CD4-positive, alpha-beta T cell (primary cell): ENCODE results near the gene PCNX3. TPM values are rescaled to one million over a fixed set of nuclear protein-coding genes. Genes with fewer than 3 reads are reported as not detected.

Source experiments
- ATAC-seq: fragments of 200-7000 bp; cut with Tn5 transposase; one replicate; pipeline ENCODE4 v1.10.0; 2022; ENCODE audit warnings: mild to moderate bottlenecking; ENCODE audit not compliant: poor library complexity
- CTCF ChIA-PET: fragments of 350-600 bp; sonication (Branson Sonifier 250); formaldehyde crosslinking; loops from one replicate; lab custom pipeline; 2021; ENCODE audit warnings: antibody characterized with exemption, inconsistent platforms; lab: Charles Lee
- POLR2A ChIA-PET: fragments of 350-600 bp; sonication (Branson Sonifier 250); formaldehyde crosslinking; loops from one replicate; lab custom pipeline; 2021; ENCODE audit warnings: antibody characterized with exemption, inconsistent platforms; lab: Charles Lee
- DNase-seq, 14 experiments: peaks; one replicate each; pipeline ENCODE4 v3.0.0-alpha.2; 2013 to 2020; ENCODE audit warnings: mixed read lengths in 2 of 14
- H3K27ac ChIP-seq, 2 donors: one replicate each; pipeline versions ENCODE4 v1.5.1 to v1.7.0; 2013; ENCODE audit warnings: low read length in 2 of 2, low read depth in 1 of 2, mild to moderate bottlenecking in 1 of 2
- H3K27me3 ChIP-seq, 2 experiments: 1 replicate in 1 of 2; 2 replicates in 1 of 2; pipeline versions ENCODE4 v1.6.1 to v1.7.0; 2013; ENCODE audit warnings: low read length in 2 of 2, control low read depth in 1 of 2, mild to moderate bottlenecking in 1 of 2, moderate library complexity in 1 of 2; ENCODE audit not compliant: insufficient read depth in 2 of 2, control insufficient read depth in 1 of 2
- H3K36me3 ChIP-seq: one replicate; pipeline ENCODE4 v1.6.1; 2013; ENCODE audit warnings: low read length, control low read depth; ENCODE audit not compliant: insufficient read depth
- H3K4me1 ChIP-seq: one replicate; pipeline ENCODE4 v1.6.1; 2013; ENCODE audit warnings: low read length, control low read depth; ENCODE audit not compliant: insufficient read depth
- H3K4me3 ChIP-seq: one replicate; pipeline ENCODE4 v1.5.1; 2013; ENCODE audit warnings: mild to moderate bottlenecking, low read length, moderate library complexity
- H3K9me3 ChIP-seq, 2 experiments: 1 replicate in 1 of 2; 2 replicates in 1 of 2; pipeline versions ENCODE4 v1.6.1 to v1.7.0; 2013; ENCODE audit warnings: low read length in 2 of 2, mild to moderate bottlenecking in 2 of 2, control low read depth in 1 of 2, moderate library complexity in 1 of 2; ENCODE audit not compliant: control insufficient read depth in 1 of 2, insufficient read depth in 1 of 2
- H3K27ac Mint-ChIP-seq: one replicate; pipeline ENCODE4 v1.8.0; 2020; ENCODE audit warnings: mixed read lengths
- H3K27me3 Mint-ChIP-seq: one replicate; pipeline ENCODE4 v1.8.0; 2021; ENCODE audit warnings: mixed read lengths
- H3K36me3 Mint-ChIP-seq: one replicate; pipeline ENCODE4 v1.8.0; 2021; ENCODE audit warnings: low read depth, mixed read lengths
- H3K4me1 Mint-ChIP-seq: one replicate; pipeline ENCODE4 v1.8.0; 2021; ENCODE audit warnings: low read depth, mixed read lengths
- H3K4me3 Mint-ChIP-seq: one replicate; pipeline ENCODE4 v1.8.0; 2020; ENCODE audit warnings: mild to moderate bottlenecking, mixed read lengths
- H3K9me3 Mint-ChIP-seq: one replicate; pipeline ENCODE4 v1.8.0; 2020; ENCODE audit warnings: mixed read lengths
- intact Hi-C, 2 experiments: fragments of 100-400 bp; cut with DNase I in 1 of 2; cut with micrococcal nuclease in 1 of 2; formaldehyde crosslinking; loops; one replicate each; pipeline versions ENCODE4 v1.15.1 to v1.9.0; 2023 to 2025; cut with DNase I, micrococcal nuclease
- total RNA-seq, 174 experiments: library from RNA in 2 of 174; stranded (reverse) in 2 of 174; gene quantifications; one replicate each; pipeline ENCODE4 v1.2.3 and lab custom pipeline; 2021 to 2026
- TF ChIP-seq, protein P1 (sequence below): fragments of 200-600 bp; IDR thresholded peaks from one replicate; pipeline ENCODE4 v1.8.0; 2022; ENCODE audit warnings: antibody characterized with exemption, mild to moderate bottlenecking

PCNX3 gene
- total RNA-seq, 2 experiments from 2014 or later: 37.3 to 40.5 TPM

GRCh38 chr11:65624931-65625627 lies 9.5 kb downstream of the PCNX3 start:
- H3K4me1 Mint-ChIP-seq: peaks cover 13% of the 10 kb centered on the region
- TF ChIP-seq, protein P1, sequence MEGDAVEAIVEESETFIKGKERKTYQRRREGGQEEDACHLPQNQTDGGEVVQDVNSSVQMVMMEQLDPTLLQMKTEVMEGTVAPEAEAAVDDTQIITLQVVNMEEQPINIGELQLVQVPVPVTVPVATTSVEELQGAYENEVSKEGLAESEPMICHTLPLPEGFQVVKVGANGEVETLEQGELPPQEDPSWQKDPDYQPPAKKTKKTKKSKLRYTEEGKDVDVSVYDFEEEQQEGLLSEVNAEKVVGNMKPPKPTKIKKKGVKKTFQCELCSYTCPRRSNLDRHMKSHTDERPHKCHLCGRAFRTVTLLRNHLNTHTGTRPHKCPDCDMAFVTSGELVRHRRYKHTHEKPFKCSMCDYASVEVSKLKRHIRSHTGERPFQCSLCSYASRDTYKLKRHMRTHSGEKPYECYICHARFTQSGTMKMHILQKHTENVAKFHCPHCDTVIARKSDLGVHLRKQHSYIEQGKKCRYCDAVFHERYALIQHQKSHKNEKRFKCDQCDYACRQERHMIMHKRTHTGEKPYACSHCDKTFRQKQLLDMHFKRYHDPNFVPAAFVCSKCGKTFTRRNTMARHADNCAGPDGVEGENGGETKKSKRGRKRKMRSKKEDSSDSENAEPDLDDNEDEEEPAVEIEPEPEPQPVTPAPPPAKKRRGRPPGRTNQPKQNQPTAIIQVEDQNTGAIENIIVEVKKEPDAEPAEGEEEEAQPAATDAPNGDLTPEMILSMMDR: no peak
- peaks cover 93% of the 10 kb centered on the region for H3K36me3 ChIP-seq
- ChIA-PET CTCF (interaction anchor here (1.0 to 2.1 kb wide), 7 partner anchors 9 to 87 kb away, joined by 5 to 11 read pairs (median 9); partner anchors contain the start of genes KAT5, PCNX3, RELA and SIPA1), POLR2A (interaction anchor here (1.2 to 1.9 kb wide), 6 partner anchors 8 to 86 kb away, joined by 3 to 9 read pairs (median 6); partner anchors contain the start of genes KAT5 and PCNX3)
- no peaks in the 10 kb centered on the region for H3K9me3 ChIP-seq
- H3K27ac Mint-ChIP-seq: no peak overlapping the region
- no peak for DNase-seq
- intact Hi-C loops: loop anchor here in 1 of 2 experiments (5.0 to 10.0 kb wide), 2 partner anchors 82 to 360 kb away; no protein-coding TSS in a partner anchor
- no peak for ATAC-seq
- peaks cover 12% of the 10 kb centered on the region for H3K4me1 ChIP-seq
- peaks cover 71% of the 10 kb centered on the region for H3K36me3 Mint-ChIP-seq
- no peaks in the 10 kb centered on the region for H3K9me3 Mint-ChIP-seq
- H3K4me3 Mint-ChIP-seq: no peak overlapping the region
- no peak overlapping the region for H3K27ac ChIP-seq
- no peaks in the 10 kb centered on the region for H3K27me3 Mint-ChIP-seq
- H3K27me3 ChIP-seq: no peaks in the 10 kb centered on the region
- no peak overlapping the region for H3K4me3 ChIP-seq

GRCh38 chr11:65625628-65626342 lies 10.2 kb downstream of the PCNX3 start:
- Histone ChIP-seq H3K27ac (no peak overlapping the region), H3K9me3 (no peaks in the 10 kb centered on the region), H3K4me3 (no peak overlapping the region), H3K27me3 (no peaks in the 10 kb centered on the region), H3K36me3 (peaks cover 93% of the 10 kb centered on the region), H3K4me1 (peaks cover 9% of the 10 kb centered on the region)
- Mint-ChIP-seq H3K9me3 (no peaks in the 10 kb centered on the region), H3K4me3 (no peak overlapping the region), H3K36me3 (peaks cover 75% of the 10 kb centered on the region), H3K27me3 (no peaks in the 10 kb centered on the region), H3K4me1 (peaks cover 13% of the 10 kb centered on the region), H3K27ac (no peak overlapping the region)
- ChIA-PET POLR2A (interaction anchor here (1.2 to 1.9 kb wide), 7 partner anchors 9 to 86 kb away, joined by 3 to 9 read pairs (median 4); partner anchors contain the start of genes KAT5, PCNX3 and SIPA1), CTCF (interaction anchor here (0.9 to 2.1 kb wide), 9 partner anchors 9 to 135 kb away, joined by 3 to 11 read pairs (median 9); partner anchors contain the start of genes KAT5, PCNX3, RELA and SIPA1)
- ATAC-seq (peak; percentile 84), DNase-seq (peak; percentile 42 to 83 (median 54))
- TF ChIP-seq, protein P1: peak; percentile 79
- intact Hi-C loops: loop anchor here (1.0 to 10.0 kb wide), 6 partner anchors 82 to 363 kb away; no protein-coding TSS in a partner anchor

- Histone ChIP-seq H3K9me3 (no peaks in the 10 kb centered on the region), H3K36me3 (peaks cover 92% of the 10 kb centered on the region), H3K27ac (no peak overlapping the region), H3K4me1 (peaks cover 9% of the 10 kb centered on the region), H3K27me3 (no peaks in the 10 kb centered on the region), H3K4me3 (no peak overlapping the region)
- DNase-seq (no peak), ATAC-seq (no peak)
- Mint-ChIP-seq H3K27me3 (no peaks in the 10 kb centered on the region), H3K27ac (no peak overlapping the region), H3K36me3 (peaks cover 70% of the 10 kb centered on the region), H3K4me3 (no peak overlapping the region), H3K4me1 (peaks cover 10% of the 10 kb centered on the region), H3K9me3 (no peaks in the 10 kb centered on the region)
- ChIA-PET CTCF (no interaction called here), POLR2A (interaction anchor here (1.5 to 1.9 kb wide), 3 partner anchors 10 to 84 kb away, joined by 4 to 9 read pairs (median 7); partner anchors contain the start of genes KAT5 and SIPA1)
- intact Hi-C loops: loop anchor here (2.0 to 10.0 kb wide), 4 partner anchors 80 to 362 kb away; no protein-coding TSS in a partner anchor
- TF ChIP-seq, protein P1: no peak
Measured at GRCh38 chr11:65627202-65627601, 11.6 kb downstream of the PCNX3 start.
